Measurements from ENCODE around the gene MARS1.
"Not testable (repeated sequence)": the region's sequence is repeated elsewhere in the genome, so short reads cannot be mapped to it uniquely, and the experiment has no call there.

The MARS1 gene

DNA sequence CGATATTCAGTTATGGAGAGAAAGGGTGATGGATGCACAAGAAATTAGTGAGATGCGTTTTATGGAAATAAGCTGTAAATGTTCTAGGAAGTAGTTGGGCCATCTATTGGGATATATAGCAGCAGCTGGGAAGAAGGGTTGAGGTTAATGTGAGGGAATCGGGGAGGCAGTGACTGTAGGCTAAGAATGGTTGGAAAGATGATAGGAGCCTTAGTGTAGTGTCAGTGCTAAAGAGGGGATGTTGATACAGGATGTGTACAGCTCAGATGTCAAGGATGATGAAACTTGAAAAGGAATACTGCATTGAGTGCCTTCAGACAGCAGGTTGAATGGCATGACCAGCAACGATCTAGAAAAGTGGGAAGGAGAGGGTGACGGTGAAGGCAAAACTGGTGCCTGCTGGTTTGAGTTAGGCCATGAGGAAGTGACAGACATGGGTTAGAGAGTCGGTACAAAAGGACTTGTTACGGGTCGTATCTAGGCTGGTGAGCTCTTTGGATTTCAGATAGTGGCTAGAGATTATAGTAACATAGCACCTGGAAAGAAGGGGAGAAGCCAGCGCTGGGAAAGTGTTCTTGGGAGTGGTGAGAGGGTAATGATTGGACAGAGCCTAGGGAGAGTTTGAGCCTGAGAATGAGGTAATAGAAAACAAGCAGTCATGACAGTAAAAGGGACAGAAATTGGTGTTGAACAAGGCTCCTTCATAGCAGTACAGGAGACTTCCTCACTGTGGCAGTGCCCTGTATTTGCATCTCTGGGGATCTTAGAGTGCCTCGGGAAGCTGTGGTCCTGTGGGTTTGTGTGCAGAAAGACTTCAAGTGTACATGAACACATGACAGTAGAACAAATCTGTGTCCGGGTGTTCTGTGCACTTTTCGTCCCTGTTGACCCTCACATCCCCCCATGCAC lies 9.6 kb downstream of the MARS1 start:
- no peak for DNase-seq

- no peak for DNase-seq
Measured at GRCh38 chr12:57498132-57498502, 10.2 kb downstream of the MARS1 start.

- no peak for DNase-seq
Measured at GRCh38 chr12:57498571-57498970, 10.7 kb downstream of the MARS1 start.

GRCh38 chr12:57500213-57500612 lies 12.3 kb downstream of the MARS1 start:
- no peak for DNase-seq

- not testable (repeated sequence) for DNase-seq
Measured at GRCh38 chr12:57502311-57502969, 14.6 kb downstream of the MARS1 start.

- DNase-seq: not testable (repeated sequence)
Measured at GRCh38 chr12:57506541-57506940, 18.7 kb downstream of the MARS1 start.

DNA sequence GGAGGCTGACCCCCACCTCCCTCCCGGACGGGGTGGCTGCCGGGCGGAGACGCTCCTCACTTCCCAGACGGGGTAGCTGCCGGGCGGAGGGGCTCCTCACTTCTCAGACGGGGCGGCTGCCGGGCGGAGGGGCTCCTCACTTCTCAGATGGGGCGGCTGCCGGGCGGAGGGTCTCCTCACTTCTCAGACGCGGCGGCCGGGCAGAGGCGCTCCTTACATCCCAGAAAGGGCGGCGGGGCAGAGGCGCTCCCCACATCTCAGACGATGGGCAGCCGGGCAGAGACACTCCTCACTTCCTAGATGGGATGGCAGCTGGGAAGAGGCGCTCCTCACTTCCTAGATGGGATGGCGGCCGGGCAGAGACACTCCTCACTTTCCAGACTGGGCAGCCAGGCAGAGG lies 19.9 kb downstream of the MARS1 start:
- DNase-seq: not testable (repeated sequence)

GRCh38 chr12:57511161-57511560 lies 23.3 kb downstream of the MARS1 start:
- no peak for DNase-seq

DNA sequence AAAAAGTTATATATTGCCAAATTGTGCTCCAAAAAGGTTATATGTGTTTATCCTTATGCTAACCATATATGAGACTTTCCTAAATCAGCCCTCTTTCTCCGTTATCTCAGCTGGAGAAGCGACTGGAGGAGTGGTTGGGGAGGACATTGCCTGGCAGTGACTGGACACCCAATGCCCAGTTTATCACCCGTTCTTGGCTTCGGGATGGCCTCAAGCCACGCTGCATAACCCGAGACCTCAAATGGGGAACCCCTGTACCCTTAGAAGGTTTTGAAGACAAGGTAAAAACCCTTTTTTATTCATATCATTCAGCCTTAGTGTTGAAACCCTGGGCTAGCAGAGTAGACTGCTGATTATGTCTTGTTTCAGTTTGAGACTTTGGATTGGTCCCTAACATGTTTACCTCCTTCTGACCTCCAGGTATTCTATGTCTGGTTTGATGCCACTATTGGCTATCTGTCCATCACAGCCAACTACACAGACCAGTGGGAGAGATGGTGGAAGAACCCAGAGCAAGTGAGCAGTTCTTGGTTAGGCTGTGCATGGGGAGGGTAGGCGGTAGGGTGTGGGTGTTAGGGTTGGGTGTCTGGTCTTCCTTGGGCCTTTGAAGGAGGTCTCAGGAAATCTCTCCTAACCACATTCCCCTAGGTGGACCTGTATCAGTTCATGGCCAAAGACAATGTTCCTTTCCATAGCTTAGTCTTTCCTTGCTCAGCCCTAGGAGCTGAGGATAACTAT lies 23.9 kb downstream of the MARS1 start:
- DNase-seq: no peak

GRCh38 chr12:57512665-57513064 lies 24.8 kb downstream of the MARS1 start:
- DNase-seq: no peak

DNA sequence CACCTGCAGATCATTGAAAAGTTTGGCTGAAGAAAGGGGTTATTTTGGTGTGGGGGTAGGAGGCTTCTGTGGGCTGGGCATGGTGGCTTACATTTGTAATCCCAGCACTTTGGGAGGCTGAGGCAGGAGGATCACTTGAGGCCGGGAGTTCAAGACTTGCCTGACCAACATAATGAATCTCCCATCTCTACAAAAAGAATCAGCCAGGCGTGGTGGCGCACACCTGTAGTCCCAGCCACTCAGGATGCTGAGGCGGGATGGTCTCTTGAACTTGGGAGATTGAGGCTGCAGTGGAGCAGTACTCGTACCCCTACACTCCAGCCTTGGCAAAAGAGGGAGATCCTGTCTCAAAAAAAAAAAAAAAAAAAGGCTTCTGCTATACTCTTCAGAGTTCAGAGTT lies 25.4 kb downstream of the MARS1 start:
- no peak for DNase-seq

DNA sequence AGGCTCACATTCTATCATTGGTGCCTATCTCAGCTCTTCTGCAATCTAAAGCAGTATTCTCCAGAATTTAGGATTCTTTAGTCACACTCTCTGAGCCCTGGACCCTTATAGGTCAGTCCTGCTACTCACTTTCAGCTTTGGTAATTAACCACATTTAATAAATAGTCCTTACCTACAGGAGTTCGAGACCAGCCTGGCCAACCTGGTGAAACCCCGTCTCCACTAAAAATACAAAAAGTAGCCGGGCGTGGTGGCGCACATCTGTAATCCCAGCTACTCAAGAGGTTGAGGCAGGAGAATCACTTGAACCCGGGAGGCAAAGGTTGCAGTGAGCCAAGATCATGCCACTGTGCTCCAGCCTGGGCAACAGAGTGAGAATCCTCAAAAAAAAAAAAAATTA lies 25.8 kb downstream of the MARS1 start:
- not testable (repeated sequence) for DNase-seq

DNA sequence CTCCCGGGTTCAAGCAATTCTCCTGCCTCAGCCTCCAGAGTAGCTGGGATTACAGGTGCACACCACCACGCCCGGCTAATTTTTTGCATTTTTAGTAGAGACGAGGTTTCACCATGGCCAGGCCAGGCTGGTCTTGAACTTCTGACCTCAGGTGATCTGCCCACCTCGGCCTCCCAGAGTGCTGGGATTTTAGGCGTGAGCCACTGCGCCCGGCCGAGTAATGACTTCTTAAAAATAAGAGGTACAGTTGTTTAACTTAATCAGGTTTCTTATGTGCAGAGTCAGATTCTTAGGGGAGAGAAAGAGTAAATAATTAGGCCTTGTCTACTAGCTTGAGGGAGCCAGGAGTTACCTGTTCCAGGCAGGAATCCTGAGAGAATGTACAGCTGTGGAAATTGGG lies 26.4 kb downstream of the MARS1 start:
- not testable (repeated sequence) for DNase-seq

GRCh38 chr12:57514720-57515407 lies 27.0 kb downstream of the MARS1 start:
- DNase-seq: no peak

GRCh38 chr12:57515408-57515933 lies 27.6 kb downstream of the MARS1 start:
- no peak for DNase-seq

GRCh38 chr12:57515934-57516541 lies 28.2 kb downstream of the MARS1 start:
- DNase-seq: no peak

GRCh38 chr12:57516617-57517153 lies 28.8 kb downstream of the MARS1 start:
- DNase-seq: no peak

DNA sequence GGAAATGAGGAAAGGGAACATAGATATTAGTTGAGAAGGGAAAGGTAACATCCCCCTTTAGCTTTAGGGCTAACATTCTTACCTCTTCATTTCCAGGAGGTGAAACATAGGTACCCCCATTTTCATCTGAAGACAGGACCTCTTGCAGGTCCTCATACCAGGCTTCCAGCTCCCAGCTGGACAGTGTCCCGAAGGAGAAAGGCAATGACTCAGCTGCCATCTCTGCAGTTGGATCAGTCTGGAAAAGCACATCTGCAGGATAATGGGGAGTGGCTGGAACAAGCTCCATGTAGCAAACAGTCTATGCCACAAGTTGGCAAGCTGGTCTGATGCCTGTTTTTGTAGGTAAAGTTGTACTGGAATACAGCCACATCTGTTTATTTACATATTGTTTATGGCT lies 29.3 kb downstream of the MARS1 start:
- DNase-seq: no peak

DNA sequence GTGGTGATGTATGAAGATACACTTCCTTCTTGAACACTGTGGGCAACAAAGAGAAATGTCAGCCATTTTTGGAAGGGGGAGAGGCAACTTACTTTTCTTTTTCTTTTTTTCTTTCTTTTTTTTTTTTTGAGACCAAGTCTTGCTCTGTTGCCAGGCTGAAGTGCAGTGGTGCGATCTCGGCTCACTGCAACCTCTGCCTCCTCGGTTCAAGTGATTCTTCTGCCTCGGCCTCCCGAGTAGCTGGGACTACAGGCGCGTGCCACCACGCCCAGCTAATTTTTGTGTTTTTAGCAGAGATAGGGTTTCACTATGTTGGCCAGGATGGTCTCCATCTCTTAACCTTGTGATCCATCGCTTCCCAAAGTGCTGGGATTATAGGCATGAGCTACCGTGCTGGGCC lies 29.9 kb downstream of the MARS1 start:
- not testable (repeated sequence) for DNase-seq

DNA sequence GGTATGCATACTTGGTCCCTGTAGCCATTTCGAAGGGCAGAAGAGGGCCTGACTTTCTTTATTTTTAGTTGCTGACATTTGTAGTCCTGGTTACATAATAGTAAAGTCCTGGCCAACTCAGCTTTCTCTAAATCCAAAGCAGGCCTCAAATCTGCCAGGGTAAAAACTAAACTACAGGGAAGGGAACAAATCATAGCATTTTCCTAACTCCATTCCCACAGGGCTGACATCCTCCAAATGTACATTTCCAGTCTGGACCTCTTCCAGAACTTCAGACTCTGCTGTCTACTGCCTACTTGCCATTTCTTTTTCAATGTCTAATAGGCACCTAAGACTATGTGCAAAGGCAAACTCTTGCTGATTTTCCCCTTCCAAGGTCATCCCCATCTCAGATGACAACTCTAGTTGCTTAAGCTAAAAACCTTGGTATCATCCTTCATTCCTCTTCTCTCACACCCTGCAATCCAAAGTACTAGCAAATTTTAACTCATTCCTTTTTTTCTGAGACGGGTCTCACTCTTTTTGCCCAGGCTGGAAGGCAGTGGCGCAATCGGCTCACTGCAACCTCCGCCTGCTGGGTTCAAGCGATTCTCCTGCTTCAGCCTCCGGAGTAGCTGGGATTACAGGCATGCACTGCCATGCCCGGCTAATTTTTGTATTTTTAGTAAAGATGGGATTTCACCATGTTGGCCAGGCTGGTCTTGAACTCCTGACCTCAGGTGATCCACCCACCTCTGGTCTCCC lies 30.5 kb downstream of the MARS1 start:
- DNase-seq: no peak
